ENCODE results near the gene IGF1R. TPM values are rescaled to one million over a fixed set of nuclear protein-coding genes. Genes with fewer than 3 reads are reported as not detected.
A peak's percentile ranks its signal among the peaks of the same experiment; 100 is the strongest.

The IGF1R gene
- polyA plus RNA-seq, 10 donors = 12.6 to 18.9 (median 17.5) TPM

- no peak for DNase-seq
Measured at GRCh38 chr15:98745179-98745578, 96.8 kb downstream of the IGF1R start.

GRCh38 chr15:98745650-98746374 is 97.5 kb downstream of the IGF1R start:
- DNase-seq = no peak

- DNase-seq = no peak
Measured at GRCh38 chr15:98746375-98747155, 98.2 kb downstream of the IGF1R start.

- DNase-seq = no peak
Measured at GRCh38 chr15:98751767-98752166, 103.4 kb downstream of the IGF1R start.

- DNase-seq = peak in 2 of 3 donors; percentile 27 to 51
Measured at GRCh38 chr15:98753726-98754656, 105.7 kb downstream of the IGF1R start.

GRCh38 chr15:98754657-98755022 is 106.3 kb downstream of the IGF1R start:
- DNase-seq = no peak

GRCh38 chr15:98755138-98755537 is 106.8 kb downstream of the IGF1R start:
- DNase-seq = no peak

- DNase-seq = no peak
Measured at GRCh38 chr15:98755781-98756180, 107.4 kb downstream of the IGF1R start.

GRCh38 chr15:98758224-98758623 is 109.9 kb downstream of the IGF1R start:
- DNase-seq = peak in 1 of 3 donors; percentile 36

- no peak for DNase-seq
Measured at GRCh38 chr15:98759277-98759676, 110.9 kb downstream of the IGF1R start.

GRCh38 chr15:98760112-98760826 is 111.9 kb downstream of the IGF1R start:
- no peak for DNase-seq

GRCh38 chr15:98760975-98761374 is 112.6 kb downstream of the IGF1R start:
- DNase-seq = no peak

GRCh38 chr15:98763179-98763578 is 114.8 kb downstream of the IGF1R start:
- DNase-seq = no peak

GRCh38 chr15:98764291-98764690 is 116.0 kb downstream of the IGF1R start:
- DNase-seq = no peak

- DNase-seq = no peak
Measured at GRCh38 chr15:98765610-98766009, 117.3 kb downstream of the IGF1R start.

GRCh38 chr15:98767692-98768091 is 119.4 kb downstream of the IGF1R start:
- no peak for DNase-seq

GRCh38 chr15:98769867-98770266 is 121.5 kb downstream of the IGF1R start:
- no peak for DNase-seq

GRCh38 chr15:98770984-98771383 is 122.6 kb downstream of the IGF1R start:
- DNase-seq = no peak

- DNase-seq = no peak
Measured at GRCh38 chr15:98771541-98771940, 123.2 kb downstream of the IGF1R start.

GRCh38 chr15:98772895-98773294 is 124.6 kb downstream of the IGF1R start:
- no peak for DNase-seq

- DNase-seq = no peak
Measured at GRCh38 chr15:98773616-98774015, 125.3 kb downstream of the IGF1R start.

Data from muscle of back (tissue), 11 donors.